CD4-positive, alpha-beta T cell (primary cell): ENCODE data around the gene COL4A3. TPM values are rescaled to one million over a fixed set of nuclear protein-coding genes. Genes with fewer than 3 reads are reported as not detected.

Experiments
- ATAC-seq: fragments of 200-7000 bp; cut with Tn5 transposase; one replicate; pipeline ENCODE4 v1.10.0; 2022; ENCODE audit warnings: mild to moderate bottlenecking; ENCODE audit not compliant: poor library complexity
- CTCF ChIA-PET: fragments of 350-600 bp; sonication (Branson Sonifier 250); formaldehyde crosslinking; loops from one replicate; lab custom pipeline; 2021; ENCODE audit warnings: antibody characterized with exemption, inconsistent platforms; lab: Charles Lee
- POLR2A ChIA-PET: fragments of 350-600 bp; sonication (Branson Sonifier 250); formaldehyde crosslinking; loops from one replicate; lab custom pipeline; 2021; ENCODE audit warnings: antibody characterized with exemption, inconsistent platforms; lab: Charles Lee
- DNase-seq, 14 experiments: peaks; one replicate each; pipeline ENCODE4 v3.0.0-alpha.2; 2013 to 2020; ENCODE audit warnings: mixed read lengths in 2 of 14
- H3K27ac ChIP-seq, 2 donors: one replicate each; pipeline versions ENCODE4 v1.5.1 to v1.7.0; 2013; ENCODE audit warnings: low read length in 2 of 2, low read depth in 1 of 2, mild to moderate bottlenecking in 1 of 2
- H3K27me3 ChIP-seq, 2 experiments: 1 replicate in 1 of 2; 2 replicates in 1 of 2; pipeline versions ENCODE4 v1.6.1 to v1.7.0; 2013; ENCODE audit warnings: low read length in 2 of 2, control low read depth in 1 of 2, mild to moderate bottlenecking in 1 of 2, moderate library complexity in 1 of 2; ENCODE audit not compliant: insufficient read depth in 2 of 2, control insufficient read depth in 1 of 2
- H3K36me3 ChIP-seq: one replicate; pipeline ENCODE4 v1.6.1; 2013; ENCODE audit warnings: low read length, control low read depth; ENCODE audit not compliant: insufficient read depth
- H3K4me1 ChIP-seq: one replicate; pipeline ENCODE4 v1.6.1; 2013; ENCODE audit warnings: low read length, control low read depth; ENCODE audit not compliant: insufficient read depth
- H3K4me3 ChIP-seq: one replicate; pipeline ENCODE4 v1.5.1; 2013; ENCODE audit warnings: mild to moderate bottlenecking, low read length, moderate library complexity
- H3K9me3 ChIP-seq, 2 experiments: 1 replicate in 1 of 2; 2 replicates in 1 of 2; pipeline versions ENCODE4 v1.6.1 to v1.7.0; 2013; ENCODE audit warnings: low read length in 2 of 2, mild to moderate bottlenecking in 2 of 2, control low read depth in 1 of 2, moderate library complexity in 1 of 2; ENCODE audit not compliant: control insufficient read depth in 1 of 2, insufficient read depth in 1 of 2
- H3K27ac Mint-ChIP-seq: one replicate; pipeline ENCODE4 v1.8.0; 2020; ENCODE audit warnings: mixed read lengths
- H3K27me3 Mint-ChIP-seq: one replicate; pipeline ENCODE4 v1.8.0; 2021; ENCODE audit warnings: mixed read lengths
- H3K36me3 Mint-ChIP-seq: one replicate; pipeline ENCODE4 v1.8.0; 2021; ENCODE audit warnings: low read depth, mixed read lengths
- H3K4me1 Mint-ChIP-seq: one replicate; pipeline ENCODE4 v1.8.0; 2021; ENCODE audit warnings: low read depth, mixed read lengths
- H3K4me3 Mint-ChIP-seq: one replicate; pipeline ENCODE4 v1.8.0; 2020; ENCODE audit warnings: mild to moderate bottlenecking, mixed read lengths
- H3K9me3 Mint-ChIP-seq: one replicate; pipeline ENCODE4 v1.8.0; 2020; ENCODE audit warnings: mixed read lengths
- intact Hi-C, 2 experiments: fragments of 100-400 bp; cut with DNase I in 1 of 2; cut with micrococcal nuclease in 1 of 2; formaldehyde crosslinking; loops; one replicate each; pipeline versions ENCODE4 v1.15.1 to v1.9.0; 2023 to 2025; cut with DNase I, micrococcal nuclease
- total RNA-seq, 174 experiments: library from RNA in 2 of 174; stranded (reverse) in 2 of 174; gene quantifications; one replicate each; pipeline ENCODE4 v1.2.3 and lab custom pipeline; 2021 to 2026
- TF ChIP-seq, protein P1 (sequence below): fragments of 200-600 bp; IDR thresholded peaks from one replicate; pipeline ENCODE4 v1.8.0; 2022; ENCODE audit warnings: antibody characterized with exemption, mild to moderate bottlenecking

COL4A3 gene
- total RNA-seq, 2 experiments from 2014 or later = not detected

DNA sequence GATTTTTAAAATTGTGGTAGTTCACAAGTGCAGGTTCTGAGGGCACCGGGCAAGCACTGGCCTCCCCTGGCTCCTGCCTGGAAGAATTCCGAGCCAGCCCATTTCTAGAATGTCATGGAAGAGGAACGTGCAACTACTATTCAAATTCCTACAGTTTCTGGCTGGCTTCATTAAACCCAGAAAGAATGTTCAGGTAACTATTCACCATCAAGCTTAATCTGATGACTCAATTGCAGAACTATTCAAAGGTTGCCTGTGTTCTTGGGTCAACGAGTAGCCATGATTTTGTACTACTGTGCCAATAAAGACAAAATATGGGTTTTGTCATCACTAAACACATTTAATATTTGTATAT, 146.3 kb downstream of the COL4A3 start:
- Histone ChIP-seq H3K27ac (no peak overlapping the region), H3K4me1 (no peaks in the 10 kb centered on the region), H3K27me3 (no peaks in the 10 kb centered on the region), H3K9me3 (no peaks in the 10 kb centered on the region), H3K36me3 (no peaks in the 10 kb centered on the region), H3K4me3 (no peak overlapping the region)
- DNase-seq (no peak), ATAC-seq (no peak)
- Mint-ChIP-seq H3K9me3 (no peaks in the 10 kb centered on the region), H3K27ac (no peak overlapping the region), H3K4me1 (no peaks in the 10 kb centered on the region), H3K4me3 (no peak overlapping the region), H3K36me3 (no peaks in the 10 kb centered on the region), H3K27me3 (no peaks in the 10 kb centered on the region)
- ChIA-PET POLR2A (no interaction called here), CTCF (no interaction called here)
- intact Hi-C loops = no loop called here
- TF ChIP-seq, protein P1, sequence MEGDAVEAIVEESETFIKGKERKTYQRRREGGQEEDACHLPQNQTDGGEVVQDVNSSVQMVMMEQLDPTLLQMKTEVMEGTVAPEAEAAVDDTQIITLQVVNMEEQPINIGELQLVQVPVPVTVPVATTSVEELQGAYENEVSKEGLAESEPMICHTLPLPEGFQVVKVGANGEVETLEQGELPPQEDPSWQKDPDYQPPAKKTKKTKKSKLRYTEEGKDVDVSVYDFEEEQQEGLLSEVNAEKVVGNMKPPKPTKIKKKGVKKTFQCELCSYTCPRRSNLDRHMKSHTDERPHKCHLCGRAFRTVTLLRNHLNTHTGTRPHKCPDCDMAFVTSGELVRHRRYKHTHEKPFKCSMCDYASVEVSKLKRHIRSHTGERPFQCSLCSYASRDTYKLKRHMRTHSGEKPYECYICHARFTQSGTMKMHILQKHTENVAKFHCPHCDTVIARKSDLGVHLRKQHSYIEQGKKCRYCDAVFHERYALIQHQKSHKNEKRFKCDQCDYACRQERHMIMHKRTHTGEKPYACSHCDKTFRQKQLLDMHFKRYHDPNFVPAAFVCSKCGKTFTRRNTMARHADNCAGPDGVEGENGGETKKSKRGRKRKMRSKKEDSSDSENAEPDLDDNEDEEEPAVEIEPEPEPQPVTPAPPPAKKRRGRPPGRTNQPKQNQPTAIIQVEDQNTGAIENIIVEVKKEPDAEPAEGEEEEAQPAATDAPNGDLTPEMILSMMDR = no peak

DNA sequence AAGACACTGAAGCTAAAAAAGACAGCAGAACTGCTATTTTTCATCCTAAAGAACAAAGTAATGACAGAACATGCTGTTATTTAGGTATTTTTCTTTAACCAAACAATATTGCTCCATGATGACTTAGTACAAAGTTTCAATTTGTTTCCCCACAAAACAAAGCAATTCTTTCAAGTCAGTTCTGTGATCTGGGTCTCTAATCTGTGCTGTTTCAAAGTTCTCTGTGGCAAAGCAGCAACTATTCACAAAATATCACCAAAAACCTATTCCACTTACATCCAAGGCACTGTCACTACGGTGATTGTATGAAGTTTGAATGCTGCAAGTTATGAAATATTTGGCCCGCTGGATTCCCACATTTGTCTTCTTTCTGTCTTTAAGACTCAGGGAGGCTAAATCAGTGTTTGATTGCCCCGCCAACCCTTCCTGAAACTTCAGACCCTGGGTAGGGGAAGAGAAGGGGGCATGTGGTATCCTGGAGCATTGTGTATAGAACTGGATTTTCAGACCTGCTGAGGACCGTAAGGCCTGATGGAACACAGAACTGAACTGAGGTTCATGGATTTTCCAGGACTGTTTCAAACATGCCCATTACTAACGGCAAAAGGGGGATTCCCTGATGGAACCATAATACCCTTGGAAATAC, 147.6 kb downstream of the COL4A3 start:
- Mint-ChIP-seq H3K27me3 (peaks cover 3% of the 10 kb centered on the region), H3K36me3 (no peaks in the 10 kb centered on the region), H3K4me1 (no peaks in the 10 kb centered on the region), H3K9me3 (no peaks in the 10 kb centered on the region), H3K27ac (no peak overlapping the region), H3K4me3 (no peak overlapping the region)
- no peaks in the 10 kb centered on the region for H3K9me3 ChIP-seq
- no peaks in the 10 kb centered on the region for H3K27me3 ChIP-seq
- no peak overlapping the region for H3K4me3 ChIP-seq
- H3K27ac ChIP-seq = no peak overlapping the region
- no peaks in the 10 kb centered on the region for H3K36me3 ChIP-seq
- no peaks in the 10 kb centered on the region for H3K4me1 ChIP-seq
- CTCF ChIA-PET = no interaction called here
- ATAC-seq = no peak
- POLR2A ChIA-PET = no interaction called here
- TF ChIP-seq, protein P1 = no peak
- no peak for DNase-seq
- intact Hi-C loops = no loop called here

DNA sequence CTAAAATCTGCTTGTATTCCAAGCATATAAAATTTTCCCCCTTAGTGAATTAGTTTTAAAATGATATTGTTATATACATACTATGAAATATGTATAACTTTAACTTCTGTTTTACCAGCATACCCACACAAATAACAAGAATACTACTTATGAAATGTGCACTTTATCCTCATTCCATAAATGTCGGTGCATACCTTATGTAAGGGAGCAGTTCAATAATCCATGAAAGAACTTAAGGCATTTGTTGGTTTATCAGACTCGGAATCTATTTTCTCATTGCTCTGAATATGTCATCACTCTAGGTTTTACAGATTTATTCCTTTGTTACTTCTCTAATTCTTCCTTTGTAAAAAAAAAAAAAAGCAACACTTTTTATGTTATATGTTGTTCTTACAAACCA, 148.2 kb downstream of the COL4A3 start:
- peaks cover 0 to under 1% of the 10 kb centered on the region in 2 experiments for H3K9me3 ChIP-seq
- ATAC-seq = no peak
- no peak overlapping the region for H3K4me3 ChIP-seq
- Mint-ChIP-seq H3K36me3 (no peaks in the 10 kb centered on the region), H3K4me1 (no peaks in the 10 kb centered on the region), H3K27ac (no peak overlapping the region), H3K27me3 (peaks cover 7% of the 10 kb centered on the region), H3K4me3 (no peak overlapping the region), H3K9me3 (no peaks in the 10 kb centered on the region)
- POLR2A ChIA-PET = no interaction called here
- CTCF ChIA-PET = no interaction called here
- TF ChIP-seq, protein P1 = no peak
- no peaks in the 10 kb centered on the region for H3K36me3 ChIP-seq
- H3K27ac ChIP-seq = no peak overlapping the region
- no peak for DNase-seq
- no peaks in the 10 kb centered on the region for H3K4me1 ChIP-seq
- intact Hi-C loops = no loop called here
- H3K27me3 ChIP-seq = no peaks in the 10 kb centered on the region
